Adrenal gland (tissue), 5 donors: ENCODE results near the gene ARPC1B.

ENCODE experiments used
- CTCF ChIP-seq, 6 experiments: fragments of 450-650 bp in 4 of 6; fragments of 200-600 bp in 2 of 6; sonication (generic) in 1 of 6; IDR thresholded peaks; 1 replicate in 5 of 6; 2 replicates in 1 of 6; pipeline versions ENCODE4 v1.5.1 to v1.8.0; 2016 to 2021; ENCODE audit warnings: antibody characterized with exemption in 6 of 6, mild to moderate bottlenecking in 2 of 6, moderate library complexity in 1 of 6
- POLR2A ChIP-seq, 2 donors: fragments of 450-650 bp; IDR thresholded peaks; one replicate each; pipeline ENCODE4 v1.6.1; 2017; ENCODE audit warnings: antibody characterized with exemption in 2 of 2, mild to moderate bottlenecking in 2 of 2, moderate library complexity in 1 of 2
- donor health status: DM: no; HTN: no; CAD: no.

GRCh38 chr7:99440195-99440594 lies 65.7 kb downstream of the ARPC1B start:
- TF ChIP-seq CTCF (IDR thresholded peaks at IDR 0.05) = no peak
- no peak for TF ChIP-seq POLR2A (IDR thresholded peaks at IDR 0.05)
